Body of pancreas (tissue), 4 donors: ENCODE data around the gene PTPRQ. TPM values are rescaled to one million over a fixed set of nuclear protein-coding genes. Genes with fewer than 3 reads are reported as not detected.

Source experiments
- ATAC-seq: fragments of 150-250 bp; one replicate; pipeline ENCODE4 v1.9.1; 2016
- DNase-seq, 4 donors: peaks; one replicate each; pipeline ENCODE4 v3.0.0-alpha.2; 2019
- H3K27ac ChIP-seq, 4 donors: fragments of 200-600 bp; sonication (generic); 1 replicate in 3 of 4; 2 replicates in 1 of 4; pipeline versions ENCODE4 v1.5.1 to v1.6.1; 2016 to 2019; ENCODE audit warnings: mild to moderate bottlenecking in 1 of 4, mixed read lengths in 1 of 4, moderate library complexity in 1 of 4
- H3K27me3 ChIP-seq, 2 donors: fragments of 200-600 bp; sonication (generic); one replicate each; pipeline ENCODE4 v1.6.0; 2016; ENCODE audit warnings: mild to moderate bottlenecking in 1 of 2
- H3K36me3 ChIP-seq, 2 donors: fragments of 200-600 bp; sonication (generic); replicated peaks in 1 of 2; 2 replicates each; pipeline ENCODE4 v1.5.1; 2016; ENCODE audit warnings: low read depth in 2 of 2; ENCODE audit not compliant: insufficient read depth in 1 of 2
- H3K4me1 ChIP-seq: fragments of 200-600 bp; sonication (generic); one replicate; pipeline ENCODE4 v1.6.0; 2016
- H3K4me3 ChIP-seq, 2 donors: fragments of 200-600 bp; sonication (generic); 1 replicate in 1 of 2; 2 replicates in 1 of 2; pipeline ENCODE4 v1.5.1; 2016 to 2019
- H3K9me3 ChIP-seq, 3 donors: fragments of 200-600 bp; sonication (generic); 1 replicate in 2 of 3; 2 replicates in 1 of 3; pipeline ENCODE4 v1.5.1; 2016
- POLR2A ChIP-seq, 3 donors: fragments of 450-650 bp; IDR thresholded peaks; one replicate each; pipeline ENCODE4 v1.6.1; 2016; ENCODE audit warnings: antibody characterized with exemption in 3 of 3, mild to moderate bottlenecking in 2 of 3
- WGBS, 2 donors: methylation state at CpG; one replicate each; pipeline ENCODE4 v1.1.5; 2017; 5-methylcytosine and 5-hydroxymethylcytosine counted together
- intact Hi-C: fragments of 100-400 bp; cut with DNase I; formaldehyde crosslinking; loops from one replicate; pipeline ENCODE4 v1.15.1; 2023
- total RNA-seq, 2 donors: library from RNA; depleted of rRNA; stranded (reverse); fragments of >200 nt; gene quantifications; one replicate each; pipeline ENCODE4 v1.1.0, GENCODE V29; 2016
- TF ChIP-seq, protein P1 (sequence below), 7 experiments: fragments of 450-650 bp in 4 of 7; fragments of 200-600 bp in 3 of 7; sonication (generic) in 3 of 7; IDR thresholded peaks; one replicate each; pipeline ENCODE4 v1.5.1; 2016 to 2019; ENCODE audit warnings: antibody characterized with exemption in 7 of 7

PTPRQ gene
- total RNA-seq, 2 donors from 2014 or later = 0.52 to 0.66 TPM

DNA sequence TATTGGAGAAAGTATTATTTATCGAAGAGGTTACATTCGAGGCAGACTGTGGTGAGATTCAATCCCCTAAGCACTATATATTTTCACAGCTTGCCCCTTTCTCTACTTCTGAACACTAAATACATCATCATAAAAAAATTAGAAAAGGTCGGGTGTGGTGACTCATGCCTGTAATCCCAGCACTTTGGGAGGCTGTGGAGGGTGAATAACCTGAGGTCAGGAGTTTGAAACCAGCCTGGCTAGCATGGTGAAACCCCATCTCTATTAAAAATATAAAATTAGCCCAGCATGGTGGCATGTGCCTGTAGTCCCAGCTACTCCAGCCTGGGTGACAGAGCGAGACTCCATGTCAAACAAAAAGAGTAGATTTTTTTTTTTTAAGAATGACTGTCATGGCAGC, 192.8 kb downstream of the PTPRQ start:
- Histone ChIP-seq H3K9me3 (no peaks in the 10 kb centered on the region), H3K27ac (no peak overlapping the region), H3K36me3 (no peaks in the 10 kb centered on the region), H3K4me1 (no peaks in the 10 kb centered on the region), H3K4me3 (no peak overlapping the region), H3K27me3 (no peaks in the 10 kb centered on the region)
- TF ChIP-seq, protein P1, sequence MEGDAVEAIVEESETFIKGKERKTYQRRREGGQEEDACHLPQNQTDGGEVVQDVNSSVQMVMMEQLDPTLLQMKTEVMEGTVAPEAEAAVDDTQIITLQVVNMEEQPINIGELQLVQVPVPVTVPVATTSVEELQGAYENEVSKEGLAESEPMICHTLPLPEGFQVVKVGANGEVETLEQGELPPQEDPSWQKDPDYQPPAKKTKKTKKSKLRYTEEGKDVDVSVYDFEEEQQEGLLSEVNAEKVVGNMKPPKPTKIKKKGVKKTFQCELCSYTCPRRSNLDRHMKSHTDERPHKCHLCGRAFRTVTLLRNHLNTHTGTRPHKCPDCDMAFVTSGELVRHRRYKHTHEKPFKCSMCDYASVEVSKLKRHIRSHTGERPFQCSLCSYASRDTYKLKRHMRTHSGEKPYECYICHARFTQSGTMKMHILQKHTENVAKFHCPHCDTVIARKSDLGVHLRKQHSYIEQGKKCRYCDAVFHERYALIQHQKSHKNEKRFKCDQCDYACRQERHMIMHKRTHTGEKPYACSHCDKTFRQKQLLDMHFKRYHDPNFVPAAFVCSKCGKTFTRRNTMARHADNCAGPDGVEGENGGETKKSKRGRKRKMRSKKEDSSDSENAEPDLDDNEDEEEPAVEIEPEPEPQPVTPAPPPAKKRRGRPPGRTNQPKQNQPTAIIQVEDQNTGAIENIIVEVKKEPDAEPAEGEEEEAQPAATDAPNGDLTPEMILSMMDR (IDR thresholded peaks at IDR 0.05) = no peak
- no peak for TF ChIP-seq POLR2A (IDR thresholded peaks at IDR 0.05)
- WGBS, 2 donors = 73 to 81% methylated on average over 4 of the region's 4 CpGs
- intact Hi-C loops = no loop called here
- ATAC-seq (no peak), DNase-seq (no peak)

DNA sequence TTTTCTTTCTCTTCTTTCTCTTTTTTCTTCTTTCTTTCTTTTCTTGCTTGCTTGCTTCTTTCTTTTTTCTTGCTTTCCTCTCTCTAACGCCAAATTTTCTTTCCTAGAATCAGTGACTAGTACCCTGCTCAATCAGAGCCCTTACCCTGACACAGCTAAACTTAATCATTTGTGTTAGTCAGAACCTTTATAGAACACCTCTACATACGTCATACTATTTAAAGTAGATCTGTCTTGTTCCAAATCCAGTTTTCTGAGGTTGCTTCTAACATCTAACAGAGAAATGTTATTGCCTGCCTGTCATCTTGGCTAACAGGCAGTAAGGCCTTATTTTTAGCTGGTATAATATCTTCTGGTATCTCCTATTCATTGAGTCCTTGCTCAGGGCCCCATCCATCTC, 197.9 kb downstream of the PTPRQ start:
- no peak for TF ChIP-seq POLR2A (IDR thresholded peaks at IDR 0.05)
- TF ChIP-seq, protein P1 (IDR thresholded peaks at IDR 0.05) = no peak
- Histone ChIP-seq H3K4me3 (no peak overlapping the region), H3K27ac (no peak overlapping the region), H3K9me3 (no peaks in the 10 kb centered on the region), H3K36me3 (no peaks in the 10 kb centered on the region), H3K4me1 (no peaks in the 10 kb centered on the region), H3K27me3 (no peaks in the 10 kb centered on the region)
- ATAC-seq (no peak), DNase-seq (no peak)
- intact Hi-C loops = no loop called here
- WGBS, 2 donors = 54 to 71% methylated on average over 2 of the region's 2 CpGs

DNA sequence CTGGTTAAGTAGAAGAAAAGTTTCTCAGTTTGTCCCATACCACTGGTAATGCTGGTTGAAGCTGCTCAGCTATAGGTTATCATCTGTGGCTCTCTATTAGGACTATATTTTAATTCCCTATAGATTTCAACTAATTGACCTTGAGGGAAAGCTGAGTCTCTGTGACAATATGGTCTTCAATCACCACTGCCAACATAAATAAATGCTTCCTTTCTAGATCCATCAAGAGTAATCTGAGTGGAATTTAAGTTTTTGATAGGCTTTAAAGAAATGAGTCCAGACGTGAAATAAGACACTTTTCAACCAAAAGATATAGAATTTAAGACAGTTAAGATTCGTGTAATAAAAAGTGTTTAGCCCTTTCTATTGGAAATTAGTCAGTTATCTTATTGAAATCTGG, 199.9 kb downstream of the PTPRQ start:
- intact Hi-C loops = no loop called here
- no peak for DNase-seq
- WGBS, 2 donors = 29 to 33% methylated on average over 2 of the region's 2 CpGs
- Histone ChIP-seq H3K36me3 (no peaks in the 10 kb centered on the region), H3K27me3 (no peaks in the 10 kb centered on the region), H3K9me3 (no peaks in the 10 kb centered on the region), H3K4me1 (no peaks in the 10 kb centered on the region), H3K27ac (no peak overlapping the region), H3K4me3 (no peak overlapping the region)
- no peak for TF ChIP-seq POLR2A (IDR thresholded peaks at IDR 0.05)
- TF ChIP-seq, protein P1 (IDR thresholded peaks at IDR 0.05) = no peak
- ATAC-seq = no peak

DNA sequence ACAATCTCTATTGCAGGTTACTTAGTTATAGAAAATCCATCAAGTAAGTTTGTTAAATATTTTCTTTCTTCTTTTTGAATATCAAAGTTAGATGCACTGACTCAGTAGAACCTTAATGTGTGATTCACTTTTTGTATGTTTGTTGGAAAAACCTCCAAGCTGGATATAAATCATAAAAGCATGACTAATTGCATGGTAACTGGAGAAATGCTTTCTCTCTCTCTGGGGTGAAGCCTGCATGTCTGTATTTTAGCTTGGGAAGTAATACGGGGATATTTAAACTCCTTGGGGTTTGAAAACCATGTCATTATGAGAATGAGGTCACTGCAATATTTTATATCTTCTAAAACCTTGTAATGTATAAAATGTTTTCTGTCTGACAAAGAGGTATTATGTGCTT, 204.8 kb downstream of the PTPRQ start:
- Histone ChIP-seq H3K27ac (no peak overlapping the region), H3K27me3 (no peaks in the 10 kb centered on the region), H3K9me3 (no peaks in the 10 kb centered on the region), H3K4me1 (no peaks in the 10 kb centered on the region), H3K36me3 (no peaks in the 10 kb centered on the region), H3K4me3 (no peak overlapping the region)
- TF ChIP-seq POLR2A (IDR thresholded peaks at IDR 0.05) = no peak
- TF ChIP-seq, protein P1 (IDR thresholded peaks at IDR 0.05) = no peak
- DNase-seq = no peak
- no peak for ATAC-seq
- 32 to 48% methylated on average over 1 of the region's 1 CpG for WGBS, 2 donors
- intact Hi-C loops = no loop called here

DNA sequence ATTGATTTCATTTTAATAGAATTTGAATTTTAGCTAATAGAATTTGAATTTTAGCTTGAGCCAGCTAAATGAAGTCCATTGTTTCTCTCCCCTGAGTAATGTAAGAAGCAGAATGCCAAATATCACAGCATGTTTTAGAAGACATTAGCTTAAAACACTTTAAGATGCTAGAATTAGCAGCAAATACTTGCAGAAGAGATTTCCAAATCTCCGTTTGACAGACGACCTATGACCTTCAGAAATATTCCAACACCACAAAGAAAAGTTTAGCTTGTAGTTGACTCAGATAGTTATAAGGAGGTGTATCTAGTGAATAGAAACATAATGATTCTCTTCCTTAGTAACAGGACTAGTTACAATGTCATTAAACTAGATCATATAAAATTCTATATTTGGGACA, 211.7 kb downstream of the PTPRQ start:
- 33 to 35% methylated on average over 2 of the region's 2 CpGs for WGBS, 2 donors
- intact Hi-C loops = no loop called here
- no peaks in the 10 kb centered on the region for H3K27me3 ChIP-seq
- ATAC-seq (no peak), DNase-seq (no peak)
- no peak overlapping the region for H3K27ac ChIP-seq
- H3K4me3 ChIP-seq = no peak overlapping the region
- TF ChIP-seq POLR2A (IDR thresholded peaks at IDR 0.05) = no peak
- TF ChIP-seq, protein P1 (IDR thresholded peaks at IDR 0.05) = no peak
- H3K4me1 ChIP-seq = no peaks in the 10 kb centered on the region
- H3K9me3 ChIP-seq = no peaks in the 10 kb centered on the region
- H3K36me3 ChIP-seq = no peaks in the 10 kb centered on the region
